Immature natural killer cell (primary cell): ENCODE measurements around the gene ARHGAP26. TPM values are rescaled to one million over a fixed set of nuclear protein-coding genes. Genes with fewer than 3 reads are reported as not detected.
A peak's percentile ranks its signal among the peaks of the same experiment; 100 is the strongest.

Source experiments
- DNase-seq, 3 donors: peaks; one replicate each; pipeline ENCODE4 v3.0.0; 2022; ENCODE audit warnings: mixed read lengths in 1 of 3
- H3K27ac Mint-ChIP-seq, 6 donors: one replicate each; pipeline ENCODE4 v1.8.0; 2020; ENCODE audit warnings: mixed read lengths in 6 of 6, mild to moderate bottlenecking in 5 of 6, inconsistent platforms in 4 of 6, moderate library complexity in 3 of 6
- H3K27me3 Mint-ChIP-seq, 3 donors: one replicate each; pipeline ENCODE4 v1.8.0; 2020 to 2021; ENCODE audit warnings: low read depth in 3 of 3, mild to moderate bottlenecking in 3 of 3, mixed read lengths in 3 of 3, moderate library complexity in 3 of 3, inconsistent platforms in 1 of 3
- H3K36me3 Mint-ChIP-seq, 3 donors: one replicate each; pipeline ENCODE4 v1.8.0; 2020; ENCODE audit warnings: mixed read lengths in 3 of 3, inconsistent platforms in 2 of 3, mild to moderate bottlenecking in 2 of 3
- H3K4me1 Mint-ChIP-seq, 2 donors: one replicate each; pipeline ENCODE4 v1.8.0; 2020; ENCODE audit warnings: inconsistent platforms in 2 of 2, mild to moderate bottlenecking in 2 of 2, mixed read lengths in 2 of 2, moderate library complexity in 1 of 2
- H3K4me3 Mint-ChIP-seq, 5 donors: one replicate each; pipeline ENCODE4 v1.8.0; 2020; ENCODE audit warnings: mild to moderate bottlenecking in 5 of 5, mixed read lengths in 5 of 5, inconsistent platforms in 3 of 5, moderate library complexity in 3 of 5
- H3K9me3 Mint-ChIP-seq, 6 donors: one replicate each; pipeline ENCODE4 v1.8.0; 2020; ENCODE audit warnings: mild to moderate bottlenecking in 6 of 6, mixed read lengths in 6 of 6, inconsistent platforms in 4 of 6, moderate library complexity in 3 of 6
- polyA plus RNA-seq, 3 donors: library from polyadenylated mRNA; unstranded; fragments of 300-500 nt; fragmentation: Illumina TruSeq; gene quantifications; one replicate each; pipeline ENCODE4 v1.2.3, GENCODE V29; 2021

ARHGAP26 gene
- polyA plus RNA-seq, 3 donors from 2014 or later = 14.5 to 43.7 (median 17.6) TPM

- H3K27ac Mint-ChIP-seq = peak overlapping the region in 1 of 6 donors; percentile 6
- no peak for DNase-seq
- no peaks in the 10 kb centered on the region for H3K9me3 Mint-ChIP-seq
- peaks cover 87 to 95% of the 10 kb centered on the region in 2 donors for H3K4me1 Mint-ChIP-seq
- no peaks in the 10 kb centered on the region for H3K36me3 Mint-ChIP-seq
- H3K4me3 Mint-ChIP-seq = no peak overlapping the region
- peaks cover 0 to 5% (median 4%) of the 10 kb centered on the region in 3 donors for H3K27me3 Mint-ChIP-seq
These were observed 95.5 kb downstream of the ARHGAP26 start for GRCh38 chr5:142865631-142866030.

GRCh38 chr5:142866563-142867275 lies 96.5 kb downstream of the ARHGAP26 start:
- Mint-ChIP-seq H3K4me3 (peak overlapping the region in 2 of 5 donors; percentile 7 to 10), H3K36me3 (no peaks in the 10 kb centered on the region), H3K9me3 (no peaks in the 10 kb centered on the region), H3K27me3 (peaks cover 0 to 7% (median 6%) of the 10 kb centered on the region in 3 donors), H3K4me1 (peaks cover 85 to 95% of the 10 kb centered on the region in 2 donors), H3K27ac (peak overlapping the region; percentile 4 to 87 (median 61))
- peak; percentile 55 to 65 (median 62) for DNase-seq

GRCh38 chr5:142869886-142870285 lies 99.7 kb downstream of the ARHGAP26 start:
- Mint-ChIP-seq H3K27me3 (peaks cover 0 to 7% (median 6%) of the 10 kb centered on the region in 3 donors), H3K9me3 (no peaks in the 10 kb centered on the region), H3K4me3 (no peak overlapping the region), H3K27ac (peak overlapping the region in 4 of 6 donors; percentile 11 to 62 (median 52)), H3K4me1 (peaks cover 79 to 84% of the 10 kb centered on the region in 2 donors), H3K36me3 (no peaks in the 10 kb centered on the region)
- DNase-seq = no peak

GRCh38 chr5:142870532-142871362 lies 100.6 kb downstream of the ARHGAP26 start:
- H3K9me3 Mint-ChIP-seq = no peaks in the 10 kb centered on the region
- H3K4me1 Mint-ChIP-seq = peaks cover 73 to 76% of the 10 kb centered on the region in 2 donors
- H3K27ac Mint-ChIP-seq = peak overlapping the region in 3 of 6 donors; percentile 11 to 62 (median 44)
- H3K4me3 Mint-ChIP-seq = peak overlapping the region in 1 of 5 donors; percentile 3
- no peak for DNase-seq
- H3K36me3 Mint-ChIP-seq = peaks cover 0 to 5% (median 0%) of the 10 kb centered on the region in 3 donors
- peaks cover 0 to 7% (median 6%) of the 10 kb centered on the region in 3 donors for H3K27me3 Mint-ChIP-seq

- H3K27ac Mint-ChIP-seq = peak overlapping the region in 1 of 6 donors; percentile 69
- H3K36me3 Mint-ChIP-seq = peaks cover 0 to 5% (median 3%) of the 10 kb centered on the region in 3 donors
- H3K27me3 Mint-ChIP-seq = peaks cover 0 to 7% (median 5%) of the 10 kb centered on the region in 3 donors
- no peak overlapping the region for H3K4me3 Mint-ChIP-seq
- H3K4me1 Mint-ChIP-seq = peaks cover 67 to 68% of the 10 kb centered on the region in 2 donors
- H3K9me3 Mint-ChIP-seq = no peaks in the 10 kb centered on the region
- DNase-seq = no peak
These were observed 101.4 kb downstream of the ARHGAP26 start for GRCh38 chr5:142871363-142872193.

GRCh38 chr5:142872217-142872616 lies 102.0 kb downstream of the ARHGAP26 start:
- no peak overlapping the region for H3K4me3 Mint-ChIP-seq
- no peak for DNase-seq
- peaks cover 0 to 5% (median 3%) of the 10 kb centered on the region in 3 donors for H3K36me3 Mint-ChIP-seq
- H3K4me1 Mint-ChIP-seq = peaks cover 61 to 65% of the 10 kb centered on the region in 2 donors
- H3K27ac Mint-ChIP-seq = peak overlapping the region in 1 of 6 donors; percentile 3
- H3K27me3 Mint-ChIP-seq = peaks cover 0 to 8% (median 2%) of the 10 kb centered on the region in 3 donors
- no peaks in the 10 kb centered on the region for H3K9me3 Mint-ChIP-seq

GRCh38 chr5:142872795-142873194 lies 102.6 kb downstream of the ARHGAP26 start:
- no peak for DNase-seq
- H3K27me3 Mint-ChIP-seq = peaks cover 0 to 8% (median 2%) of the 10 kb centered on the region in 3 donors
- peak overlapping the region in 1 of 6 donors; percentile 3 for H3K27ac Mint-ChIP-seq
- no peaks in the 10 kb centered on the region for H3K9me3 Mint-ChIP-seq
- no peak overlapping the region for H3K4me3 Mint-ChIP-seq
- peaks cover 0 to 5% (median 3%) of the 10 kb centered on the region in 3 donors for H3K36me3 Mint-ChIP-seq
- H3K4me1 Mint-ChIP-seq = peaks cover 55 to 61% of the 10 kb centered on the region in 2 donors

- peak overlapping the region in 1 of 6 donors; percentile 1 for H3K27ac Mint-ChIP-seq
- peaks cover 0 to 5% (median 3%) of the 10 kb centered on the region in 3 donors for H3K36me3 Mint-ChIP-seq
- H3K9me3 Mint-ChIP-seq = no peaks in the 10 kb centered on the region
- no peak overlapping the region for H3K4me3 Mint-ChIP-seq
- no peak for DNase-seq
- H3K4me1 Mint-ChIP-seq = peaks cover 45 to 51% of the 10 kb centered on the region in 2 donors
- H3K27me3 Mint-ChIP-seq = peaks cover 0 to 3% (median 2%) of the 10 kb centered on the region in 3 donors
These were observed 103.7 kb downstream of the ARHGAP26 start for GRCh38 chr5:142873831-142874230.

GRCh38 chr5:142874540-142874939 lies 104.4 kb downstream of the ARHGAP26 start:
- Mint-ChIP-seq H3K9me3 (no peaks in the 10 kb centered on the region), H3K4me1 (peaks cover 41 to 47% of the 10 kb centered on the region in 2 donors), H3K4me3 (no peak overlapping the region), H3K36me3 (peaks cover 0 to 5% (median 3%) of the 10 kb centered on the region in 3 donors), H3K27ac (no peak overlapping the region), H3K27me3 (peaks cover 0 to 3% (median 2%) of the 10 kb centered on the region in 3 donors)
- no peak for DNase-seq

GRCh38 chr5:142875936-142876335 lies 105.8 kb downstream of the ARHGAP26 start:
- DNase-seq = no peak
- Mint-ChIP-seq H3K36me3 (peaks cover 0 to 8% (median 6%) of the 10 kb centered on the region in 3 donors), H3K4me3 (no peak overlapping the region), H3K9me3 (no peaks in the 10 kb centered on the region), H3K27ac (no peak overlapping the region), H3K4me1 (peaks cover 32 to 38% of the 10 kb centered on the region in 2 donors), H3K27me3 (peaks cover 0 to 3% (median 2%) of the 10 kb centered on the region in 3 donors)

GRCh38 chr5:142876817-142877216 lies 106.6 kb downstream of the ARHGAP26 start:
- peaks cover 0 to 12% (median 6%) of the 10 kb centered on the region in 3 donors for H3K36me3 Mint-ChIP-seq
- H3K4me1 Mint-ChIP-seq = peaks cover 23 to 30% of the 10 kb centered on the region in 2 donors
- H3K27me3 Mint-ChIP-seq = peaks cover 0 to 1% (median 0%) of the 10 kb centered on the region in 3 donors
- H3K4me3 Mint-ChIP-seq = no peak overlapping the region
- no peak overlapping the region for H3K27ac Mint-ChIP-seq
- H3K9me3 Mint-ChIP-seq = no peaks in the 10 kb centered on the region
- no peak for DNase-seq

- no peak for DNase-seq
- Mint-ChIP-seq H3K4me1 (peaks cover 16 to 20% of the 10 kb centered on the region in 2 donors), H3K9me3 (no peaks in the 10 kb centered on the region), H3K4me3 (no peak overlapping the region), H3K27ac (peak overlapping the region in 3 of 6 donors; percentile 12 to 63 (median 55)), H3K36me3 (peaks cover 0 to 20% (median 6%) of the 10 kb centered on the region in 3 donors), H3K27me3 (peaks cover 0 to 1% (median 0%) of the 10 kb centered on the region in 3 donors)
These were observed 107.9 kb downstream of the ARHGAP26 start for GRCh38 chr5:142878111-142878510.

- no peak for DNase-seq
- H3K27ac Mint-ChIP-seq = peak overlapping the region in 4 of 6 donors; percentile 12 to 63 (median 42)
- H3K36me3 Mint-ChIP-seq = peaks cover 0 to 21% (median 6%) of the 10 kb centered on the region in 3 donors
- no peak overlapping the region for H3K4me3 Mint-ChIP-seq
- peaks cover 0 to 1% (median 0%) of the 10 kb centered on the region in 3 donors for H3K27me3 Mint-ChIP-seq
- H3K4me1 Mint-ChIP-seq = peaks cover 11 to 15% of the 10 kb centered on the region in 2 donors
- no peaks in the 10 kb centered on the region for H3K9me3 Mint-ChIP-seq
These were observed 108.5 kb downstream of the ARHGAP26 start for GRCh38 chr5:142878638-142879037.
